HT1080 (cell line): ENCODE data around the gene PSMB8. TPM values are rescaled to one million over a fixed set of nuclear protein-coding genes. Genes with fewer than 3 reads are reported as not detected.

Experiments used
- DNase-seq: peaks from one replicate; pipeline ENCODE4 v3.0.0-alpha.2; 2015; ENCODE audit warnings: low read depth
- total RNA-seq: library from RNA; depleted of rRNA; stranded (reverse); fragments of >200 nt; shearing (Covaris generic); gene quantifications from 2 replicates; pipeline ENCODE4 v1.2.3, GENCODE V29; 2014; rRNA removed

Gene PSMB8
- total RNA-seq, 1 experiment from 2014 or later: 46.2 TPM

- no peak for DNase-seq
These were observed 44.7 kb downstream of the PSMB8 start for GRCh38 chr6:32799168-32799567.

GRCh38 chr6:32796848-32797776 lies 46.7 kb downstream of the PSMB8 start:
- no peak for DNase-seq

GRCh38 chr6:32794510-32794909 lies 49.3 kb downstream of the PSMB8 start:
- DNase-seq: no peak

- no peak for DNase-seq
These were observed 50.9 kb downstream of the PSMB8 start for GRCh38 chr6:32792901-32793435.

Other genes with a start within 250 kb of the PSMB8 start
- gene HLA-DQA1, start 206.6 kb downstream of the PSMB8 start, total RNA-seq: not detected in 2 replicates
- not detected in 2 replicates for gene HLA-DQB1, start 177.4 kb downstream of the PSMB8 start, total RNA-seq
- gene HLA-DQA2, start 102.7 kb downstream of the PSMB8 start, total RNA-seq: not detected in 2 replicates
- not detected in 2 replicates for gene HLA-DQB2, start 80.5 kb downstream of the PSMB8 start, total RNA-seq
- gene HLA-DOB, start 27.0 kb downstream of the PSMB8 start, total RNA-seq: 0.10 and 0.13 TPM in 2 replicates
- gene TAP2, start 5.3 kb downstream of the PSMB8 start, total RNA-seq: 89.3 and 104 TPM in 2 replicates
- 28.1 and 32.0 TPM in 2 replicates for gene TAP1, start 9.7 kb upstream of the PSMB8 start, total RNA-seq
- gene PSMB9, start 10.1 kb upstream of the PSMB8 start, total RNA-seq: 16.5 and 32.5 TPM in 2 replicates
- gene HLA-DMB, start 97.0 kb upstream of the PSMB8 start, total RNA-seq: 0.07 and 0.16 TPM in 2 replicates
- gene HLA-DMA, start 109.0 kb upstream of the PSMB8 start, total RNA-seq: 3.4 and 3.9 TPM in 2 replicates
- gene BRD2, start 124.5 kb upstream of the PSMB8 start, total RNA-seq: 119 and 125 TPM in 2 replicates
- gene HLA-DOA, start 165.5 kb upstream of the PSMB8 start, total RNA-seq: not detected in 2 replicates
- gene HLA-DPA1, start 229.6 kb upstream of the PSMB8 start, total RNA-seq: 2.2 and 8.9 TPM in 2 replicates
- 12.7 and 33.5 TPM in 2 replicates for gene HLA-DPB1, start 231.9 kb upstream of the PSMB8 start, total RNA-seq